Activated CD4-positive, alpha-beta T cell treated with anti-CD3 and anti-CD28 coated beads, Interleukin-2, amount 10 ng/mL, durations not matched to agents 24 days and 14 days (primary cell): ENCODE data around the gene FAM131B. TPM values are rescaled to one million over a fixed set of nuclear protein-coding genes. Genes with fewer than 3 reads are reported as not detected.
A peak's percentile ranks its signal among the peaks of the same experiment; 100 is the strongest.

Experiments
- DNase-seq: peaks from one replicate; pipeline ENCODE4 v3.0.0; 2022
- H3K27ac Mint-ChIP-seq: one replicate; pipeline ENCODE4 v1.8.0; 2022; ENCODE audit warnings: mild to moderate bottlenecking, mixed read lengths
- H3K27me3 Mint-ChIP-seq: one replicate; pipeline ENCODE4 v1.8.0; 2022; ENCODE audit warnings: mixed read lengths
- H3K36me3 Mint-ChIP-seq: one replicate; pipeline ENCODE4 v1.8.0; 2022; ENCODE audit warnings: low read depth, mild to moderate bottlenecking, mixed read lengths
- H3K4me1 Mint-ChIP-seq: one replicate; pipeline ENCODE4 v1.8.0; 2021; ENCODE audit warnings: mixed read lengths
- H3K4me3 Mint-ChIP-seq: one replicate; pipeline ENCODE4 v1.8.0; 2022; ENCODE audit warnings: mild to moderate bottlenecking, moderate library complexity, mixed read lengths
- H3K9me3 Mint-ChIP-seq: one replicate; pipeline ENCODE4 v1.8.0; 2021; ENCODE audit warnings: mixed read lengths
- intact Hi-C: fragments of 100-400 bp; cut with micrococcal nuclease; formaldehyde crosslinking; loops from one replicate; pipeline ENCODE4 v1.15.1; 2023
- total RNA-seq: library from RNA; stranded (reverse); gene quantifications from 2 replicates; pipeline ENCODE4 v1.2.3, GENCODE V29; 2022

The FAM131B gene
- total RNA-seq, 1 donor from 2014 or later: 0.37 TPM

DNA sequence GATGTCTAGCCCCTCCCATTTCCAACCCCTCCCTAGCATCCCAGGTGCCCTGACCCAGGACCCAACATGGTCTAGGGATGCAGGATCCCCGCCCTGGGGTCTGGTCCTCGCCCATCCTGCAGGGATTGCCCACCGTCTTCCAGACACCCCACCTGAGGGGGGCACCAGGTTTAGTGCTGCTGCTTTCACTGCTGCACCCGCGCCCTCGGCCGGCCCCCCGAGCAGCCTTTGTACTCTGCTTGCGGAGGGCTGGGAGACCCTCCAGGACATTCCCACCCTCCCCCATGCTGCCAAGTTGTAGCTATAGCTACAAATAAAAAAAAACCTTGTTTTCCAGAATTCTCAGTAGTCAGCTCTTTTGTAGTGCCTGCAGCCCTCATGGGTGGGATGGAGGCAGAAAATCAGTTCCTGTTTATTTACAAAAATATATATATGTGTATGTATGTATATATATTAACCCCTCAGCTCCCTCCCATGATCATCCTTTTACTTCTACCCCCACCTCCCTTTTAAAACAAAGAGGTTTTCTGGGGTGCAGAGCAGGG is 28.3 kb upstream of the FAM131B start:
- Mint-ChIP-seq H3K9me3 (no peaks in the 10 kb centered on the region), H3K4me3 (no peak overlapping the region), H3K36me3 (peaks cover 34% of the 10 kb centered on the region), H3K27me3 (no peaks in the 10 kb centered on the region), H3K4me1 (peaks cover 20% of the 10 kb centered on the region), H3K27ac (no peak overlapping the region)
- intact Hi-C loops: no loop called here
- no peak for DNase-seq

DNA sequence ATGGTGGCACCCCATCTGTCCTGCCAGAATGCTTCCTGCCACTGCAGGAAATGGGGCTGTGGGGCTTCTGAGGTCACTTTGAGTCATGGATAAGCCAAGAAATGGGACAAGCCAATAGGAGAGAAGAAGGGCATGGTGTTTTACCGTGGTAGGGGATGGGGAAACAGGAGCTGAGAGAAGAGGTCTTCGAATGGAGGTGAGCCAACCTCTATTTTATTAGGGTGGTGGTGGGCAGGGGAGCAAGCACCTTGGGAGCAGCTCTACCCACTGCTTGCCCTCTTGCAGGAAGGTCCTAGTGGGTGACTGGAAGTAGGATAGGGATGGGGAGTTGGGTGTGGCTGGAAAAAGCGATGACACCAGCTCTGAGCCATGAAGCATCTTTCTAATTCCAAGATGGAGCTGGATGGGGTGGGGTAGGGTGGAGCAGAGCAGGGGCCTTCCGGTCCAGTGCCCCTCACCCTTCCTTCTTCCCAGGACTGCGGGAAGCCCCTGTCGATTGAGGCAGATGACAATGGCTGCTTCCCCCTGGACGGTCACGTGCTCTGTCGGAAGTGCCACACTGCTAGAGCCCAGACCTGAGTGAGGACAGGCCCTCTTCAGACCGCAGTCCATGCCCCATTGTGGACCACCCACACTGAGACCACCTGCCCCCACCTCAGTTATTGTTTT is 27.7 kb upstream of the FAM131B start:
- no peaks in the 10 kb centered on the region for H3K27me3 Mint-ChIP-seq
- H3K27ac Mint-ChIP-seq: no peak overlapping the region
- intact Hi-C loops: no loop called here
- H3K4me3 Mint-ChIP-seq: no peak overlapping the region
- DNase-seq: no peak
- H3K36me3 Mint-ChIP-seq: peaks cover 34% of the 10 kb centered on the region
- peaks cover 20% of the 10 kb centered on the region for H3K4me1 Mint-ChIP-seq
- no peaks in the 10 kb centered on the region for H3K9me3 Mint-ChIP-seq

DNA sequence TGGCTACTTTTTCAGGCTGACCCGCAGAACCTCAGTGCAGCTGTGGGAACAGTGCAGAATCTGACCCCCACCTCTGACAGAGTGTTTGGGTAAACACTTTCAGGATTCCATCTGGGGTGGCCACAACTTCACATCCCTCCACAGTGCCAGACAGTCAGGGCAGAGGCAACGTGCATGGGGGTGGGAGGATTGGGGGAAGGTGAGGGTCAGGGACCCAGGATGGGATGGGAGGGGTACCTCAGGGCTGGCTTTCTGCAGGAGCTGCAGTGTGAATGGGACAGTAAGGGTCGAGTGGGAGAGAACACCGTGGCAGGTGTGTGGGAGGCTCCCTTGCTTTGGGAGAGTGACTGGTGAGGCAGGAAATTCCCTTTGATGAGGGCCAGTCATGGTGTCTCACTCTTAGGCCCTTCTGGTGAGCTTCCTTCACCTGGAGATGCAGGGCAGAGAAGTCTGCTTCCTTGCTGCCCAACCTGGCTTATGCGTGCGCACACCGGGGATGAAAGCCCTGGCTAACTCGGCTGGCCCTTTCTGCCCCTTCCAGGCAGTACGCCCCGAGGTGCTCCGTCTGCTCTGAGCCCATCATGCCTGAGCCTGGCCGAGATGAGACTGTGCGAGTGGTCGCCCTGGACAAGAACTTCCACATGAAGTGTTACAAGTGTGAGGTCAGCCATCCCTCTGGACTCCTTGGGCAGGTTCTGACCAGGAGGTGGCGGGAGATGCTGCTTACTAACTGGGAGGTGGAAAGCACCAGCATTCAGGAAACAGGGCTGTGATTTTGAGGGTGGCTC is 27.0 kb upstream of the FAM131B start:
- intact Hi-C loops: no loop called here
- Mint-ChIP-seq H3K36me3 (peaks cover 34% of the 10 kb centered on the region), H3K9me3 (no peaks in the 10 kb centered on the region), H3K27ac (peak overlapping the region; percentile 31), H3K4me3 (no peak overlapping the region), H3K27me3 (no peaks in the 10 kb centered on the region), H3K4me1 (peaks cover 16% of the 10 kb centered on the region)
- DNase-seq: no peak

DNA sequence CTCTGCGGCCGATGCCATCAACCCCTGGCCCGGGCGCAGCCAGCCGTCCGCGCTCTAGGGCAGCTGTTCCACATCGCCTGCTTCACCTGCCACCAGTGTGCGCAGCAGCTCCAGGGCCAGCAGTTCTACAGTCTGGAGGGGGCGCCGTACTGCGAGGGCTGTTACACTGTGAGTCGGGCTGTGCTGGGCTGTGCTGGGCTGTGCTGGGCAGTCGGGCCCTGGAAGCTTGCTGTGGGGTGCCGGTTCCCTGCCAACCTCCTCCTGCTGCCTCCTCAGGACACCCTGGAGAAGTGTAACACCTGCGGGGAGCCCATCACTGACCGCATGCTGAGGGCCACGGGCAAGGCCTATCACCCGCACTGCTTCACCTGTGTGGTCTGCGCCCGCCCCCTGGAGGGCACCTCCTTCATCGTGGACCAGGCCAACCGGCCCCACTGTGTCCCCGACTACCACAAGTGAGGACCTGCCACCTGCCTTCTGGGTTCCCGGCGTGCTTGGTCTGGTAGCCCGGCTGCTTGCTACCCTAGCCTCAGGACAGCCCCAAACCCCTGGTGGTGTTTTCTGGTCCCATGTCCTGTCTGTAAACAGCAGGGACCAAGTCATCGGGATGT is 26.1 kb upstream of the FAM131B start:
- intact Hi-C loops: no loop called here
- Mint-ChIP-seq H3K9me3 (no peaks in the 10 kb centered on the region), H3K27ac (no peak overlapping the region), H3K27me3 (no peaks in the 10 kb centered on the region), H3K4me1 (peaks cover 13% of the 10 kb centered on the region), H3K36me3 (peaks cover 32% of the 10 kb centered on the region), H3K4me3 (no peak overlapping the region)
- no peak for DNase-seq

DNA sequence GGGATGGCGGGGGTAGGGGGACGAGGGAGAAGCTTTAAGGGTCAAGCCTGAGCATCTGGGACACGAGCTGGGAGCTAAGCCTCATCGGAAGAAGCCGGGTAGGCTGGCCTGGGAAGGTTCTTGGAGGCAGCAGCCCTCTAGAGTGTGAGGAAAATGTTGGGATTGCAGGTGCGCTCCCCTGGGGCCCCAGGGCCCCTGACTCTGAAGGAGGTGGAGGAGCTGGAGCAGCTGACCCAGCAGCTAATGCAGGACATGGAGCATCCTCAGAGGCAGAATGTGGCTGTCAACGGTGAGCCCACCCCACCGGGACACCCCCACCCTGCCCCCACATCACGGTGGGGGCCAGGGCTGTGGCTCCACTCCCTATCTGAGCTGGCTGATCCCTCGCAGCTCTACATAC is 25.5 kb upstream of the FAM131B start:
- intact Hi-C loops: no loop called here
- H3K27me3 Mint-ChIP-seq: no peaks in the 10 kb centered on the region
- H3K4me3 Mint-ChIP-seq: no peak overlapping the region
- peaks cover 32% of the 10 kb centered on the region for H3K36me3 Mint-ChIP-seq
- no peaks in the 10 kb centered on the region for H3K9me3 Mint-ChIP-seq
- no peak for DNase-seq
- H3K27ac Mint-ChIP-seq: no peak overlapping the region
- peaks cover 16% of the 10 kb centered on the region for H3K4me1 Mint-ChIP-seq

DNA sequence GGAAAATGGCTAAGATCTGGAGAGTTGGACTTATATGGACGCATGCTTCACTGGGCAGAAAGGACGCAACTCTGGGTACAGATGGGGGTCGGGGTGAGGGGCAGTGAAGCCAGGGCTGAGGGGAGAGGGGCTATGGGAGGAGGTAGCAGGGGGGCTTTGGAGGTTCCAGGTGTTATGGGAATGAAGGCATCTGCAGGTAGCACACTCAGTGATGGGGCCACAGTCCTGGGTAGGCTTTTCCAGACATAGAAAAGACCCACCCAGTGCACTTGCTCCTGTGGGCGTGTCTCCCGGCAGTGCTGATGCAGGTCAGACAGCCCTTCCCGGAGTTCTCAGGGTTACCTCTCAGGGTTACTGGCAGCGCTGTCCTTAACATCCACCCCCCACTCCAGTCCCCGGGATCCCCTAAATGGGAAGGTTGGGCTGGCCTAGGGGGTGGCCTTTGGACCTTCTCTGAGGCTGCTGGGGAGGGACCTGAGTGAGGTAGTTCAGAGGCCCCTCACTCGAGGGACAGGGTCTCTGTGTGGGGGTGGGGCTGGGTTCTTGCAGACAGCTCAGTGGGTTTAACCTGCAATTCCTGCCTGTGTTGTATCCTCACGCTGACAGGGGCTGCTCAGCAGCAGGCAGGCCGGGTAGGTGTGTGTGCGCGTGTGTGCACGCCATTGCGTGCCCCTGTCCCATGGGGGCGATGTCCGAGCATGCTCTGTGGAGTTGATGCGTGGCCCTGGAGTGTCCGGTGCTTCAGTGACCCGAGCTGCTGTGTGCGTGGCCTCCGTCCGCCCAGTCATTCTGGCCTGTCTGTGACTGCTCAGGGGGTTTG is 24.9 kb upstream of the FAM131B start:
- intact Hi-C loops: no loop called here
- Mint-ChIP-seq H3K27ac (no peak overlapping the region), H3K9me3 (no peaks in the 10 kb centered on the region), H3K36me3 (peaks cover 32% of the 10 kb centered on the region), H3K27me3 (no peaks in the 10 kb centered on the region), H3K4me3 (no peak overlapping the region), H3K4me1 (peaks cover 23% of the 10 kb centered on the region)
- no peak for DNase-seq

DNA sequence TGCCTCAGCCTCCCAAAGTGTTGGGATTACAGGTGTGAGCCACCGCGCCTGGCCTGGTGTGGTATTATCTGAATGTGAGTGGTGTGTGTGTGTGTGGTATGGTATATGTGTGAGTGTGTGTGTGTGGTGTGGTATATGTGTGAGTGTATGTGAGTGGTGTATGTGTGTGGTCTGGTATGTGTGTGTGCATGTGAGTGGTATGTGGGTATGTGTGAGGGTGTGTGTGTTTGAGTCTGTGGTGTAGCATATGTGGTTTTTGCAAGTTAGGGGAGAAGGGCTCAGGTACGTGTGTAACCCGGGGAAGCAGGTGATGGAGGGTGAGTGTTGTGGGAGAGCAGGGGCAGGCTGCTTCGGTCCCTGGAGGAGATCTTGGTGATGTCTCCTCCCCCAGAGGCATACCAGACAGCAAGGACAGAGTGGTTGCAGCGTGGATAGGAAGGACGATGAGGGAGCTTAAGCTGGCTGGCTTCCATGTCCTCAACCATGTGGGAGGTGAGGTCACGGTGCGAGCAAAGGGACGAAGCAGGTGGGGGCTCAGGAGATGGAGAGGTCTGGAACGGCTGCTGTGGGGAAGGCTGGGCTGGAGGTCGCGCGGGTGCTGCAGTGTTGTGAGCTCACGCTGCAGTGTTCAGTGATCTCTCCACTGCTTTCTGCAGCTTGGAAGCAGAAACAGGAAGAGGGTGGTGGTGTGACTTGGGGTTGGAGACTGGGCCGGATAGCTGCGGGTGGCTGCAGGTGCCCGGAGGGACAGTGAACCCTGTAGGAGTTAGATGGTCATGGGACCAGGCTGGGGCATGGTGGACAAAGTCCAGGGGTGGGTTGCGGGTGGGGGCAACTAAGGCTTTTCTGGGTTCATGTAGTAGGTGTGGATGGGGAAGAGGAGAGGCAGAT is 23.6 kb upstream of the FAM131B start:
- Mint-ChIP-seq H3K4me3 (no peak overlapping the region), H3K27ac (no peak overlapping the region), H3K36me3 (peaks cover 25% of the 10 kb centered on the region), H3K27me3 (no peaks in the 10 kb centered on the region), H3K9me3 (no peaks in the 10 kb centered on the region), H3K4me1 (peaks cover 23% of the 10 kb centered on the region)
- intact Hi-C loops: no loop called here
- peak; percentile 85 for DNase-seq

DNA sequence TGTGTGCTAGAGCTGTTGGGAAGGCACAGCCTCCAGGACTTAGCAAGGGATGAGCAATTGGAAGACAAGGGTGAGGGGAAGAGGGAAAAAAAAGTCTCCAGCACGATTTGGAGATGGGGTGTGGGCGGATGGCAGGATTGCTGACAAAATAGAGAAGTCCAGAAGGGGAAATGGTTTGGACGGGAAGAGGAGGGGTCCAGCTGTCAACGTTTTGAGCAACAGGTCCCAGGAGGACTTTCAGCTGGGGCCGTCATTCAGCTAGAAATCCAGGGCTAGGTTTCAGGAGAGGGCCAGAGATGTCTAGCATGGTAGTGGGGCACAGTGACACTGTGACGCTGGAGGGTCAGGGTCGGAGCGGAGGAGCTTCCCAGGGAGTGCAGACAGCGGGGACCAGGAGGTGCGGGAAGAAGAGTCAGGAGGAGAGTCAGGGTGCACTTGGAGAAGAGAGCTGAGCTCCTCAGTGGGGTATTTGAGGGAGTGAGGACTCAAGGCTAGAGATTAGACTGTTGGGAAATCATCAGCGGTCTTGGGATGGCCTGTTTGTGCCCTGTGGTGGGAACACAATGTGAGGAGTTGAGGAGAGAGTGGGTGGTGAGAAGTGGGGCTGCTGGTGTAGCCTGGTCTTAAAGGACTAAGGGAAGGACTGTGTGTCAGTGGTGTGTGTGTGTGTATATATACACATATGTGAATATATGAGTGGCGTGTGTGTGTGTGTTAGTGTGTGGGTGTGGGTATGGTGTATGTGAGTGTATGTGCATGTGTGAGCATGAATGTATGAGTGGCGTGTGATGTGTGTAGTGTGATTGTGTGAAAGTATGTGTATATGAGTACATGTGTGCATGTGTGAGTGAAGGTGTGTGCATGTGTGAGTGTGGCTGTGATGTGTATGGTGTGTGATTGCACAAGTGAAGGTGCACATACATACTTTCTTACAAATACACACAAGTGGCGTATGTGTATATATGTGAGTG is 22.4 kb upstream of the FAM131B start:
- Mint-ChIP-seq H3K36me3 (peaks cover 19% of the 10 kb centered on the region), H3K27me3 (no peaks in the 10 kb centered on the region), H3K4me1 (peaks cover 22% of the 10 kb centered on the region), H3K4me3 (no peak overlapping the region), H3K27ac (no peak overlapping the region), H3K9me3 (no peaks in the 10 kb centered on the region)
- DNase-seq: no peak
- intact Hi-C loops: loop anchor here (5.0 kb wide), 1 partner anchor 38 kb away; no protein-coding TSS in a partner anchor

DNA sequence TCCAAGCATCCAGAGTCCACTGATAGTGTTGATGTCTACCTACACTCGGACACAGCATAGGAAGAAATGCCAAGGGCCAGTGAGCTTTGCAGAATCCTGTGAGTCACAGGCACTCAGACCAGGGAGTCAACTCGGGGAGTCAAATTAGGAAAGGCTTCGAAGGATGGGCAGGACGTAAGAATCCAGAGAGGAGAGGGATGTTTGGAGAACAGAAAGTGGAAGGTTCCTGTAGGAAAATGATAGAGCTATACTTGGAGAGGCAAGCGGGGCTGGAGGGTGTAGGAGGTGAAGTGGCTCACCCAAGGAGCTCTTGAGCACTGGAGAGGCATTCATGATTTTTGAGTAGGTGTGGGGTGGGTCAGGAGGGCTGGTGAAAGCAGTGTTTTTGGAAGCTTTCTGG is 21.6 kb upstream of the FAM131B start:
- Mint-ChIP-seq H3K9me3 (no peaks in the 10 kb centered on the region), H3K4me1 (peaks cover 22% of the 10 kb centered on the region), H3K36me3 (peaks cover 11% of the 10 kb centered on the region), H3K4me3 (no peak overlapping the region), H3K27ac (no peak overlapping the region), H3K27me3 (no peaks in the 10 kb centered on the region)
- no peak for DNase-seq
- intact Hi-C loops: loop anchor here (5.0 kb wide), 1 partner anchor 37 kb away; no protein-coding TSS in a partner anchor

DNA sequence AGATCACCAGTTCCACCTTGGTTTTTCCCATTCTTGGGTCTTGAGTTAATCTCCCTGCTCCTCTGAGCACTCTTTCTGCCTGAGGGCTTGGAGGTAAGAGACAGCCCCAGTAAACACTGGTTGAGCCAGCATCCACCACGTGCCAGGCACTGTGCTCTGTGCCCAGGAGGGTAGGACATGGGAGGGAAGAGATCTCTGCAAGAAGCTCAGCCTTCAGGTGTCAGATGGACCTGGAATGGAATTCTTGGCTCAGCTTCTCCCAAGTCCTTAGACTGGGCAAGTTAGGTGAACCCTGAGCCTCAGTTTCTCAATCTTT is 21.1 kb upstream of the FAM131B start:
- no peaks in the 10 kb centered on the region for H3K9me3 Mint-ChIP-seq
- H3K27ac Mint-ChIP-seq: no peak overlapping the region
- intact Hi-C loops: loop anchor here (5.0 kb wide), 1 partner anchor 36 kb away; no protein-coding TSS in a partner anchor
- H3K36me3 Mint-ChIP-seq: peaks cover 8% of the 10 kb centered on the region
- H3K4me3 Mint-ChIP-seq: no peak overlapping the region
- peaks cover 25% of the 10 kb centered on the region for H3K4me1 Mint-ChIP-seq
- DNase-seq: no peak
- H3K27me3 Mint-ChIP-seq: no peaks in the 10 kb centered on the region

DNA sequence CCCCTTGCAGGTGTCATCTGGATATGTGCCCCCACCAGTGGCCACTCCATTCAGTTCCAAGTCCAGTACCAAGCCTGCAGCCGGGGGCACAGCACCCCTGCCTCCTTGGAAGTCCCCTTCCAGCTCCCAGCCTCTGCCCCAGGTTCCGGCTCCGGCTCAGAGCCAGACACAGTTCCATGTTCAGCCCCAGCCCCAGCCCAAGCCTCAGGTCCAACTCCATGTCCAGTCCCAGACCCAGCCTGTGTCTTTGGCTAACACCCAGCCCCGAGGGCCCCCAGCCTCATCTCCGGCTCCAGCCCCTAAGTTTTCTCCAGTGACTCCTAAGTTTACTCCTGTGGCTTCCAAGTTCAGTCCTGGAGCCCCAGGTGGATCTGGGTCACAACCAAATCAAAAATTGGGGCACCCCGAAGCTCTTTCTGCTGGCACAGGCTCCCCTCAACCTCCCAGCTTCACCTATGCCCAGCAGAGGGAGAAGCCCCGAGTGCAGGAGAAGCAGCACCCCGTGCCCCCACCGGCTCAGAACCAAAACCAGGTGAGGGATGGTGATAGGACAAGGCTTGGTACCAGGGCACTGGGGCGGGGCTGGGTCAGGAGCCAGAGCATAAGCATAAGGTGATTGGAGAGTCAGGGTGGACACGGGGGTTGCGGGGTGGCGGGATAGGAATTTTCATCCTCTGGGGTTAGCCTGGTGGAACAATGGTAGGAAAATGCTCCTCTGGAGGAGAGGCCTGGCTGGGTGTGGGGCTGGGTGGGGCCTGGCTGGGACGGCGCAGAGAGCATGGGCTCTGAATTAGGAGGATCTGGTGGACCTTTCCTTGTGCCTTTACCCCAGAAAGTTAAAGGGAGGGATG is 20.5 kb upstream of the FAM131B start:
- peak overlapping the region; percentile 32 for H3K27ac Mint-ChIP-seq
- no peaks in the 10 kb centered on the region for H3K27me3 Mint-ChIP-seq
- intact Hi-C loops: loop anchor here (5.0 kb wide), 1 partner anchor 36 kb away; no protein-coding TSS in a partner anchor
- H3K4me3 Mint-ChIP-seq: no peak overlapping the region
- peaks cover 8% of the 10 kb centered on the region for H3K36me3 Mint-ChIP-seq
- no peak for DNase-seq
- H3K9me3 Mint-ChIP-seq: no peaks in the 10 kb centered on the region
- H3K4me1 Mint-ChIP-seq: peaks cover 27% of the 10 kb centered on the region
